B cell (primary cell): Measurements from ENCODE around the gene SEC16B. TPM values are rescaled to one million over a fixed set of nuclear protein-coding genes. Genes with fewer than 3 reads are reported as not detected.

Experiments used
- ATAC-seq: fragments of 200-7000 bp; cut with Tn5 transposase; one replicate; pipeline ENCODE4 v1.10.0; 2021; ENCODE audit warnings: low read depth, mild to moderate bottlenecking, moderate number of reproducible peaks, moderate library complexity
- CTCF ChIA-PET: fragments of 350-600 bp; sonication (Branson Sonifier 250); formaldehyde crosslinking; loops from one replicate; lab custom pipeline; 2021; ENCODE audit warnings: antibody characterized with exemption, inconsistent platforms; lab: Charles Lee
- POLR2A ChIA-PET: fragments of 350-600 bp; sonication (Branson Sonifier 250); formaldehyde crosslinking; loops from one replicate; lab custom pipeline; 2021; ENCODE audit warnings: antibody characterized with exemption; lab: Charles Lee
- DNase-seq: peaks from one replicate; pipeline ENCODE4 v3.0.0; 2013
- H2AFZ ChIP-seq: 2 replicates; pipeline ENCODE4 v1.6.1; 2012; ENCODE audit warnings: mild to moderate bottlenecking, low read depth, low read length; ENCODE audit not compliant: insufficient read depth, poor library complexity, severe bottlenecking
- H3K27ac ChIP-seq, 2 donors: 1 replicate in 1 of 2; 2 replicates in 1 of 2; pipeline ENCODE4 v1.5.1; 2012 to 2013; ENCODE audit warnings: low read length in 2 of 2, mild to moderate bottlenecking in 2 of 2, moderate library complexity in 1 of 2
- H3K27me3 ChIP-seq, 4 experiments: fragments of 200-600 bp in 1 of 4; sonication (generic) in 1 of 4; replicated peaks in 1 of 4; 1 replicate in 2 of 4; 2 replicates in 2 of 4; pipeline versions ENCODE4 v1.6.1 to v1.7.0; 2013 to 2016; ENCODE audit warnings: low read length in 3 of 4, mild to moderate bottlenecking in 2 of 4, mixed read lengths in 1 of 4, moderate library complexity in 1 of 4; ENCODE audit not compliant: insufficient read depth in 4 of 4, control insufficient read depth in 3 of 4; ENCODE audit errors: control extremely low read depth in 1 of 4
- H3K36me3 ChIP-seq, 2 experiments: replicated peaks in 1 of 2; 1 replicate in 1 of 2; 2 replicates in 1 of 2; pipeline versions ENCODE4 v1.6.1 to v1.7.1; 2013; ENCODE audit warnings: low read length in 1 of 2; ENCODE audit not compliant: insufficient read depth in 2 of 2, control insufficient read depth in 1 of 2; ENCODE audit errors: control extremely low read depth in 1 of 2, extremely low read depth in 1 of 2
- H3K4me1 ChIP-seq, 2 donors: fragments of 200-600 bp in 1 of 2; sonication (generic) in 1 of 2; 1 replicate in 1 of 2; 2 replicates in 1 of 2; pipeline versions ENCODE4 v1.5.1 to v1.6.1; 2013 to 2017; ENCODE audit warnings: low read length in 2 of 2; ENCODE audit not compliant: control insufficient read depth in 2 of 2, insufficient read depth in 2 of 2
- H3K4me2 ChIP-seq: replicated peaks from 2 replicates; pipeline ENCODE3; 2012; ENCODE audit warnings: mild to moderate bottlenecking, low read depth, low read length; ENCODE audit not compliant: poor library complexity, severe bottlenecking
- H3K4me3 ChIP-seq, 5 experiments: fragments of 200-600 bp in 1 of 5; sonication (generic) in 1 of 5; 1 replicate in 3 of 5; 2 replicates in 2 of 5; pipeline versions ENCODE4 v1.5.1 to v1.7.0; 2011 to 2016; ENCODE audit warnings: low read length in 4 of 5, mild to moderate bottlenecking in 4 of 5, low read depth in 2 of 5, control low read depth in 1 of 5, moderate library complexity in 1 of 5; ENCODE audit not compliant: insufficient read depth in 1 of 5; ENCODE audit errors: control extremely low read depth in 1 of 5, extremely low read depth in 1 of 5
- H3K79me2 ChIP-seq: fragments of 200-600 bp; sonication (generic); one replicate; pipeline ENCODE4 v1.6.0; 2016; ENCODE audit warnings: low read length; ENCODE audit not compliant: control insufficient read depth, insufficient read depth
- H3K9ac ChIP-seq: fragments of 200-600 bp; sonication (generic); 2 replicates; pipeline ENCODE4 v1.6.1; 2017; ENCODE audit warnings: mild to moderate bottlenecking, low read length, moderate library complexity
- H3K9me3 ChIP-seq, 3 donors: one replicate each; pipeline versions ENCODE4 v1.6.1 to v1.7.1; 2013; ENCODE audit warnings: low read length in 2 of 3; ENCODE audit not compliant: control insufficient read depth in 2 of 3, insufficient read depth in 1 of 3; ENCODE audit errors: control extremely low read depth in 1 of 3
- H4K20me1 ChIP-seq: 2 replicates; pipeline ENCODE4 v1.6.0; 2012; ENCODE audit warnings: mild to moderate bottlenecking, low read length; ENCODE audit not compliant: insufficient read depth, control insufficient read depth, poor library complexity, severe bottlenecking
- H3K27ac Mint-ChIP-seq: one replicate; pipeline ENCODE4 v1.8.0; 2021; ENCODE audit warnings: mixed read lengths
- H3K27me3 Mint-ChIP-seq: one replicate; pipeline ENCODE4 v1.8.0; 2021; ENCODE audit warnings: mixed read lengths
- H3K4me1 Mint-ChIP-seq: one replicate; pipeline ENCODE4 v1.8.0; 2021; ENCODE audit warnings: mixed read lengths
- H3K4me3 Mint-ChIP-seq: one replicate; pipeline ENCODE4 v1.8.0; 2021; ENCODE audit warnings: mixed read lengths
- H3K9me3 Mint-ChIP-seq: one replicate; pipeline ENCODE4 v1.8.0; 2022; ENCODE audit warnings: mixed read lengths; ENCODE audit not compliant: insufficient read depth
- CTCF ChIP-seq: fragments of 200-600 bp; IDR thresholded peaks from one replicate; pipeline ENCODE4 v1.8.0; 2022; ENCODE audit warnings: antibody characterized with exemption, mild to moderate bottlenecking
- EZH2 ChIP-seq: IDR thresholded peaks from 2 replicates; pipeline ENCODE4 v1.6.1; 2012; ENCODE audit warnings: borderline replicate concordance, low read depth, mild to moderate bottlenecking, moderate library complexity, low read length; ENCODE audit not compliant: insufficient read depth, poor library complexity, severe bottlenecking
- WGBS: methylation state at CpG from one replicate; pipeline ENCODE4 v1.1.5; 2013; ENCODE audit warnings: missing lambda C conversion rate; ENCODE audit not compliant: insufficient coverage; 5-methylcytosine and 5-hydroxymethylcytosine counted together
- intact Hi-C: fragments of 100-400 bp; cut with micrococcal nuclease; formaldehyde crosslinking; loops from one replicate; pipeline ENCODE4 v1.10.0; 2022
- polyA minus RNA-seq: library from RNA; depleted of rRNA, polyadenylated mRNA; stranded (reverse); fragments of >200 nt; gene quantifications from 2 replicates; pipeline ENCODE4 v1.2.3, GENCODE V29; 2012
- polyA plus RNA-seq: library from polyadenylated mRNA; depleted of rRNA; stranded (reverse); fragments of >200 nt; gene quantifications from 2 replicates; pipeline ENCODE4 v1.2.3, GENCODE V29; 2012
- total RNA-seq, 2 donors: library from RNA; stranded (reverse); fragments of 120-200 nt in 1 of 2; gene quantifications; 1 replicate in 1 of 2; 2 replicates in 1 of 2; pipeline versions ENCODE4 v1.2.3 to v1.2.4, GENCODE V29; 2013 to 2022

The SEC16B gene
- total RNA-seq, result 0.10 TPM in 1 of 2 replicates, not detected in the other
- 0.23 TPM for total RNA-seq (2013)
- 0.03 TPM in 1 of 2 replicates, not detected in the other for polyA plus RNA-seq
- not detected in 2 replicates for polyA minus RNA-seq

- Histone ChIP-seq H3K79me2 (no peaks in the 10 kb centered on the region), H3K27ac (no peak within 1 kb of the TSS), H3K4me1 (no peaks in the 10 kb centered on the region), H3K4me2 (no peak within 1 kb of the TSS), H4K20me1 (no peaks in the 10 kb centered on the region), H3K36me3 (no peaks in the 10 kb centered on the region), H3K9ac (no peak within 1 kb of the TSS), H3K27me3 (no peaks in the 10 kb centered on the region), H3K4me3 (no peak within 1 kb of the TSS), H2AFZ (no peak within 1 kb of the TSS), H3K9me3 (peaks cover 0 to 4% (median 0%) of the 10 kb centered on the region in 3 donors)
- Mint-ChIP-seq H3K4me3 (no peak within 1 kb of the TSS), H3K27ac (no peak within 1 kb of the TSS), H3K9me3 (no peaks in the 10 kb centered on the region), H3K27me3 (peaks cover 9% of the 10 kb centered on the region), H3K4me1 (no peaks in the 10 kb centered on the region)
- TF ChIP-seq CTCF (no peak), EZH2 (no peak)
- ATAC-seq, result no peak
- 95% methylated on average over 9 of the region's 12 CpGs for WGBS
- CTCF ChIA-PET, result no interaction called here
- POLR2A ChIA-PET, result no interaction called here
- intact Hi-C loops, result no loop called here
- no peak for DNase-seq
Measured at GRCh38 chr1:177969825-177970371, at the start of gene SEC16B. SEC16B (minus strand) TSS chr1:177970058; CDS start chr1:177967981, 2,077 bp downstream.

- no peak overlapping the region for H3K9ac ChIP-seq
- Mint-ChIP-seq H3K27ac (no peak overlapping the region), H3K4me1 (no peaks in the 10 kb centered on the region), H3K27me3 (peaks cover 32% of the 10 kb centered on the region), H3K9me3 (no peaks in the 10 kb centered on the region), H3K4me3 (no peak overlapping the region)
- intact Hi-C loops, result no loop called here
- H4K20me1 ChIP-seq, result no peaks in the 10 kb centered on the region
- H3K4me1 ChIP-seq, result no peaks in the 10 kb centered on the region
- no peak overlapping the region for H3K4me3 ChIP-seq
- H3K79me2 ChIP-seq, result no peaks in the 10 kb centered on the region
- ATAC-seq (no peak), DNase-seq (no peak)
- ChIA-PET CTCF (interaction anchor here (1.5 kb wide), 1 partner anchor 13 kb away, joined by 7 read pairs; no protein-coding TSS in a partner anchor), POLR2A (no interaction called here)
- no peak for TF ChIP-seq EZH2
- TF ChIP-seq CTCF, result no peak
- H3K4me2 ChIP-seq, result no peak overlapping the region
- H2AFZ ChIP-seq, result no peak overlapping the region
- H3K27me3 ChIP-seq, result no peaks in the 10 kb centered on the region
- WGBS, result no CpG with 5 or more reads among the region's 2 CpGs
- peaks cover 0 to 4% (median 0%) of the 10 kb centered on the region in 3 donors for H3K9me3 ChIP-seq
- H3K27ac ChIP-seq, result no peak overlapping the region
- no peaks in the 10 kb centered on the region for H3K36me3 ChIP-seq
Measured at GRCh38 chr1:178019622-178020021, 49.8 kb upstream of the SEC16B start.
